NK-92 treated with Interleukin-12 subunit alpha and Interleukin-12 subunit beta, amount 100 ng/mL, for 24 hours (cell line): ENCODE measurements around the gene MORN5.
A peak's percentile ranks its signal among the peaks of the same experiment; 100 is the strongest.
"Not testable (repeated sequence)": the region's sequence is repeated elsewhere in the genome, so short reads cannot be mapped to it uniquely, and the experiment has no call there.

ENCODE experiments used
- DNase-seq: peaks from one replicate; lab custom pipeline; 2025; lab: John Stamatoyannopoulos, UW

MORN5 gene

DNA sequence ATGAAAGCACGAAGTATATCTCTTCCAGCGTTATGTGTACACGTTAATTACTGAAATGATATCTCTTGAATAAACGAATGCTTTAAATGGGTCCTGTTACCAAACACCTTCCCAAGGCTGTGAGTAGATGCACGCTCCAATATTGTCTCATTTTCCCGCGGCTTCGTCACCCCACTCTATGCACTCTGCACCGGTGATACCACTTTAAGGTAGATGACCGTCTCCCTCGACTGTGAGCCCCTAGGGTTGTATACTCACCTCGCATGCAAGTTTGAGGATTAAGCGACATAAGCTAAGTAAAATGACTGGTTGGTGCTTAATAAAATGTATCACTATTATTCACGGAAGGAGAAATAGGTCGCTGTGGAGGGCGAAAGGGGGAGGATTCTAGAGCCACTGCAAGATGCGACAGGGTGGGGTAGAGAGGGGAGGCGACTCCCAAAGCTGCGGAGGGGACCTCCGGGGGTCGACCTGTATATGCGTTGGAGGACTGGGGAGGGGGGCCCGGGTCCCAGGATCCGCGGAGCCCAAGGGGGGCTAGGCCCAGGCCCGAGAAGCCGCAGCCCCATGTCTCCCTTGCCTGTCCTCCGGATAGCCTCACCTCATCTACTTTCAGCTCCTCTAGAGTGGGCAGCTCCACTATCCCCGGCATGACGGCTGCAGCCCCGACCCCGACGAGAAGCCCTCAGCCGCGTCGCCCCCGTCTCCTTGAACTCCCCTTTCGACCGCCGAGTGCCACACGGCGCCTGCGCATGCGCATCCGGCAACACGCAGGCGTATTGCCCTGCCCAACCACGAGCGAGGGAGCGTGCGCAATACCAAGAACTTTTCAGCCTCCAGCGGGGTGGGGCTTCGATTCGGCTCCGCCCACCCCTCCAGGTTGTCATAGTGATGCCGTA, at the start of gene MORN5, which contains the start of gene NDUFA8:
TSS of gene MORN5 (plus strand) at position 883 of the 899 bp plus-strand sequence. CDS start 65 bp downstream, outside the sequence.
TSS of gene NDUFA8 (minus strand) at position 754 of the 899 bp plus-strand sequence. CDS start at position 652, 102 bp downstream.
- peak; percentile 86 for DNase-seq

DNA sequence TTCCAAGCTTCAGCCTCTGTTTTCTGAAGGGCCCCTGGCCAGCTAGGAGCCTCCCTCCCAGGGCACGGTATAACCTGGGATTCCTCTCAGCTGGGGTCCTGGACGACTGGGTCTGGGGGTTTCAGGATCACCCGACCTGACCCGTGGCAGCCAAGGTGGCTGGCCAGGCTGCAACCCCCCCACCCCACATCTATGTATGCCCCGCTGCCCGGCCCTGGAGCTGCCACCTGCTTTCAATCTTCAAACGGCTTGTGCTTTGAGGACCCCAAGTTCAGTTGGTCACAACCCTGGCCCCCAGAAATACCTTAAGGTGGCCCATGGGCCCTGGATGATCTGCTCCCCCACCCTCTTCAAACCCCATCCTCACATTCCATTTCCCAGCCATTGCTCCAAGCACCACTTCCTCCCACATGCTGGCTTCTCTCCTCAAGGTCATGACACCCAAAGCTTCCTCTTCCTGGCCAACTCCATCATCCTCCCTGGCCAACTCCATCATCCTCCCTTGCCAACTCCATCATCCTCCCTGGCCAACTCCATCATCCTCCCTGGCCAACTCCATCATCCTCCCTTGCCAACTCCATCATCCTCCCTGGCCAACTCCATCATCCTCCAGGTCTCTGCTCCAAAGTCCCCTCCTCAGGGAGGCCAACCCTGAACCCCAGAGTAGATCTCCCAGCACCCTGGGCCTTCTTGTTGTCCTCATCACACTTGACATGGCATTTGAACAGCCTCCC, 49.4 kb upstream of the MORN5 start:
- DNase-seq = no peak

- no peak for DNase-seq
Measured at GRCh38 chr9:122111413-122112085, 48.2 kb upstream of the MORN5 start.

- DNase-seq = no peak
Measured at GRCh38 chr9:122112238-122112637, 47.5 kb upstream of the MORN5 start.

- DNase-seq = no peak
Measured at GRCh38 chr9:122113574-122113973, 46.1 kb upstream of the MORN5 start.

DNA sequence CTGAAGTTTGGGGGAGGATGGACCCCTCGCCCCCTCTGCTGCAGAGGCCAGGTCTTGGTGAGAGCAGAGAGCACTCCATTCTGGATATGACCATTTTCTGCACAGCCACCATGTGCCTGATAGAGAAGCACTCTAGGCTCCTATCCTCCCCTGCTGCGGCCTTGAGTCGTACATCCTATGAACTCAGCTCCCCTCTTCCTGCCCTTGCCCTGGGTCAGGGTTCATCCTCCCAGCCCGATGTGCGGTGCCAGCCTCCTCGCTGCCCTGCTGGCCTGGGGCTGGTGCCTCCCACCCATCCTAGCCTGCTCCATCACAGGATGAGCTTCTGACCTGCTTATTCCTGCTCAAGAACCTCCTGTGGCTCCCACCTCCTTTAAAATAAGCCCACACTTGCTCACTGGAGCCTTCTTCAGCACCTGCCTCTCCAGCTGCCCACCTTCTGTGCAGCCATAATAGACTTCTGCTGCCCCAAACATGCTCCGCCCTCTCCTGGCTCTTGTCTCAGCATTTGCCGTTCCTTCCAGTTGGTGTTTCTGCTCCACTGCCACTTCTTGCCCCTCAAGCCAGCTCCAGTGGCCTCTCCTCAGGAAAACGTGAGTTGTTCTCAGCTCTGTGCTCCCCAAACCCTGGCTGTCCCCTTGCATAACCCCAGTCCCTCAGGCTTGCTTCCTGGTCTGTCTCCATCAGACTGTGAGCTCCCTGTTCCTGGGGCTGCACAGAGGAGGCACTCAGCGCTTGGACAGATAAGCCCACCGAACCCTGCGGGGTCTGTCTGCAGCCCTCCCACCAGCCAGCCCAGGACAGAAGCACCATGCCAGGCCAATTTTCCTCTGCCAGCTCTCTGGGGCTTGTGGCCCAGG, 44.3 kb upstream of the MORN5 start:
- DNase-seq = no peak

DNA sequence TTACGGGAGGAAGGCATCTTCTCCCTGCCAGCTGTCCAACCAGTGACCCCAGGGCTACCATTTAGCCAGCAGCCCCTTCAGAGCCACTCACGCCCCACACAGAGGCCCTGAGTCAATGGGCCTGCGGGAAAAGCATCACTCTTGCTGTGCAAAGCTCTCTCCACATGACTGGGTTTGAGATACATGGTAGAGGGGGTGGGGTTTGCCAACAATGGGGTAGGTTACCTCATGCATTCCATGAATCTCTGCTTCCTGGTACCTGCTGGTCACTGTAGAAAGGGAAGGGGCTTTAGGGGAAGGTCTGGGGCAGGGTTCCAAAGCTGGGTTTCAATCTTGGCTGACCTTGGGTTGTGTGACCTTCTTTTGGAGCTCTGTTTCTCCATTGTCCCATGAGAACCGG, 43.7 kb upstream of the MORN5 start:
- no peak for DNase-seq

DNA sequence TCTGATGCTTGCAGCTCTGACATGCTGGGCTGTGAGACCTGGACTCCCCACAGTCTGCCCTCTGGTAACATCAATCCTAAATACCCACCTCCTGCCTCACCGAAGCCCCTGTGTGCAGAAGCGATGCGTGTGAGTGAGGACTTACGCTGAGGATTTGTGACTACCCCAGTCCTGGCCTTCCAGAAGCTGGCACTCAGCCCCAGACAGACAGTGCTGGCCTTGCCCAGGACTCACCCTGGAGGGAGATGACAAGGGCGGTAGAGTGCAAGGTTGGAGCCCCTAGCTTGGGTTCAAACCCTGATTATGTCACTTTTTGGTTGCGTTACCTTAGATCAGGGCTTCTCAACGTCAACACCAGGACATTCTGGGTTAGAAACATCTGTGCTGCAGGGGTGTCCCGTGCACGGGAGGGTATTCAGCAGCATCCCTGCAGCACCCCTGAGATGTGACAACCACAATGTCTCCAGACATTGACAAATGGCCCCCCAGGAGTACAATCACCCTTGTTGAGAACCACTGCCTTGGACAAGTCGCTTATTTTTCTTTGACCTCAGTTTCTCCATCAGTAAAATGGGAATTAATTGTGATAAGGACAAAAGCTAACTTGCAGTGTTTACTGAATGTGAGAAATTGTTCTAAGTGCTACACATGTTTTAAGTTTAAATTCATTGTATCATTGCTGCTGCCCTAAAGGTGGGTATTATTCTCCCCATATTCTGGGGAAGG, 43.1 kb upstream of the MORN5 start:
- DNase-seq = no peak

DNA sequence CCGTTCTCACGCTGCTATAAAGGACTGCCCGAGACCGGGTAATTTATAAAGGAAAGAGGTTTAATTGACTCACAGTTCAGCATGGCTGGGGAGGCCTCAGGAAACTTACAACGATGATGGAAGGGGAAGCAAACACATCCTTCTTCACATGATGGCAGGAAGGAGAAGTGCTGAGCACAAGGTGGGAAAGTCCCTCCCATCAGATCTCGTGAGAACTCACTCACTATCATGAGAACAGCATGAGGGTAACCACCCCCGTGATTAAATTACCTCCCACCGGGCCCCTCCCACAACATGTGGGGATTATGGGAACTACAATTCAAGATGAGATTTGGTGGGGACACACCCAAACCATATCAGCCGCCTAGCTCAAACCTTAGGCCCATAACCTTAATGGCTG, 42.5 kb upstream of the MORN5 start:
- DNase-seq = not testable (repeated sequence)

GRCh38 chr9:122118343-122119165, 41.2 kb upstream of the MORN5 start:
- no peak for DNase-seq

DNA sequence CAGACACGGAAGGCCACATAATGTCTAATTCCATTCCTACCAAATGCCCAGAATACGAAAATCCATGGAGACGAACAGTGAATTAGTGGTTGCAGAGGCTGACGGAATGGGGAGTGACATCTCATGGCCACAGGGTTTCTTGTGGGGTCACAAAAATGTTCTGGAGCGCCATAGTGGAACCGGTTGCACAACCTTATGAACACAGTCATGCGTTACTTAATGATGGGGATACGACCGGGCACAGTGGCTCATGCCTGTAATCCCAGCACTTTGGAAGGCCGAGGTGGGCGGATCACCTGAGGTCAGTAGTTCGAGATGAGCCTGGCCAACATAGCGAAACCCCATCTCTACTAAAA, 40.6 kb upstream of the MORN5 start:
- no peak for DNase-seq

DNA sequence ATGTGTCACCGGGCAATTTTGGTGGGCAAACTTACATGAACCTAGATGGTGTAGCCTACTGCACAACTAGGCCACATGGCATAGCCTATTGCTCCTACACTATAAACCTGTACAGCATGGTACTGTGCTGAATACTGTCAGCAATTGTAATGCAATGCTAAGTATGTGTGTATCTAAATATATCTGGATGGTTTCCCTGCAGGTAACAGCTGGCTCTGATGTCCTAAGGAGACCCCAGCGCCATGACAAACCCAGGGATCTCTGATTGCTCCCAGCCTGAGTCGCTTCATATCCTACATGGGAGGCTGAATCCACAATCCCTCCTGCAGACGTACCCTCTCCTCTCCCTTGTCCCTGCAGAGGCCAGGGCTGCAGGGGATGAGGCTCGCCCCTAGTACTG, 40.0 kb upstream of the MORN5 start:
- no peak for DNase-seq

DNA sequence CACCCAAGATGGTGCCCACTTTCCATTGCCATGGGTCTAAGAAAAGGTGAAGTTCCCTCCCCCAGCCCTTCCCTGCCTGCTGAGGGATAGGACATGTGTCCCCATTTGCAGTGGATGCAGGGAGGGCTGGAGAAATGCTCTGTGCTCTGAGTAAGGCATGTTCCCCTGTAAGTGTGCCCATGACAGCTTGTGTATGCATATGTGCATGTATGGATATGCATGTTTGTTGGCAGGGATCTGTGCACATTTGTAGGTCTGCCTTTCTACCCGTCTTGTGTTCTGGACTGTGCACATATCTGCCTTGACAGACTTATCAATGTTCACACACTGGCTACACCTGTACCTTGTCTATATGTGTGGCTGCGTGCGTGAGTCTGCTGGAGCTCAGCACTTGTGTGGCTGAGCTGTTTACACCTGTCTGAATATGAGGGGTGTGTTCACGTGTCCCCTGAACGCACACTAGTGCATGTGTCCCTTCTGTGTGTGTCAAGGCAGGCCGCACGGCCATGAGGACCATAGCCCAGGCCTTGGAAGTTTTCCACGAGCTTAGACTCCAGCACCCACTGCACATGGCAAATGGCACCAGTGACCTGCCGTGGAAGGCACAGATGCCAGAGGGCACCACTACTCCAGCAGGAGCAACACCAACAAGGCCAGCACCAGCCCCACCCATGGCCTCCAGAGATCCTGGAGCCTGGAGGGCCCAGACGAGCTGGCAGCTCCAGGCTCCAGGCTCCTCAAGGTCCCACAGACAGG, 39.2 kb upstream of the MORN5 start:
- no peak for DNase-seq

- no peak for DNase-seq
Measured at GRCh38 chr9:122121391-122121790, 38.3 kb upstream of the MORN5 start.

DNA sequence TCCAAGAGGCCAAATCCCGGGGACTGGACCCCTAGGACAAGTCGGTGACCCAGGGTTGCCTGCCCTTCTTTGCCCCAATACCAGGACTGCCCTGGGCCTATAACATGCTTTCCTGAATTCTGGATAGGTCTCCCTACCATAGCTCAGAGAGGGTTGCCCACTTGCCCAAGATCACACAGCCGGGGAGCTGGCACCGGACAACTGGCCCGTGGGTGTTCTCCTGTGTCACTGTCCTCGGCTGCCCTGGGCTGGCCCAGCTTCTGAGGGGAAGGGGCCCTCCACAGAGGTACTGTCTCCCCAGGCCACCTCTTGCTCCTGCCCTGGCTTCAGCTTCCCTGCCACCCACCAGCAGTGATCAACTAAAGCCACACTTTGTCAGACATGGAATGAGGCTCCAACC, 37.8 kb upstream of the MORN5 start:
- DNase-seq = no peak

DNA sequence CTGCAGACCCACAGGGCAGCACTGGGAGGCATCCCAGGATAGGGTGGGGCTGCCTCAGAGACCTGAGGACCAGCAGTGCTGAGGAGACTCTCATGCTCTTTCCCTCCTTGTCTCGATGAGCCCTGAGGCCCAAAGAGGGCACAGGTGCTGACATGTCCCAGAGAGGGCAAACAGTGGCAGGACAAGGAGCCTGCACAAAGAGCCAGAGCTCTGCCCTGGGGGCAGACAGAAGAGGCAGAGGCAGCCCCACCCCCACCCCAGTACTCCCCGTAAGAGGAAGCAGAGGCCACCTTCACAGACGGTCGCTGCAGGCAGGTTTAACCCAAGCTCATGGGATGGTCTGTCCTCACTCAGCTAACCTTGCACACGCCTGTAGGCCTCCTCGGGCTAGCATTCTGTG, 37.2 kb upstream of the MORN5 start:
- DNase-seq = no peak

- peak; percentile 12 for DNase-seq
Measured at GRCh38 chr9:122122903-122123632, 36.6 kb upstream of the MORN5 start.

DNA sequence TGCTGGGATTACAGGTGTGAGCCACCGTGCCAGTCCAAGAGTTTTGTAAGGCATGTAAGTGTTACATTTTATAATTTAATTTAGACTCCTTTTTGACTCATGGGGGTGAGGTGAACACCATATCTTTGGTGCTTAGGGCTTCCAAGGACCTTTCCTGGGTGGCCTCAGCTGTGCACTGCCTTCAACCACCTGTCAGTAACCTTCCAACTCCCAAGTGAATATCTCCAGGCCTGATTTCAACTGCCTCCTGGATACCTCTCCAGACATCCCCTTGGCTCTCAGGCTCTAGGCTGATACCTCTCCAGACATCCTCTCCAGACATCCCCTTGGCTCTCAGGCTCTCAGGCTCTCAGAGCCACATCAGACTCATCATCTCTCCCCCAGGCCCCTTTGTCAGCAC, 35.7 kb upstream of the MORN5 start:
- no peak for DNase-seq

DNA sequence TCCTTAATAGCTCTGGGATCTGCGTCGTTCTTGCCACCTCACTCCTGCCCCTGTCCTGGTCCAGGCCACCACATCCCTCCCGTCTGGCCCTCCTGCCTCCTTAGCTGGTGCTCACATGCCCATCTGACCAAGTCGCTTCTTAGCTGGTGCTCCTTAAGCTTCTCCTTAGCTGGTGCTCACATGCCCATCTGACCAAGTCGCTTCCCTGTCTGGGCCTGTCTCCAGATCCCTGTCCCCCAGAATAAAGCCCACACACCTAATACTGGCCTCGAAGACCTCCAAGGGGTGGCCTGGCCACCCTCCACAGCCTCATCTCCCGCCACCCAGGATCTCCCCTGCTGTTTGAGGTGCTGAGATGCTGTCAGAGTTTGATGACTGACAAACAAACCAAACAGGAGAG, 35.2 kb upstream of the MORN5 start:
- DNase-seq = no peak
